ENCODE results near the gene RNF141.

Gene RNF141

GRCh38 chr11:10484461-10485180, 56.4 kb downstream of the RNF141 start:
- no peak for TF ChIP-seq CTCF (IDR thresholded peaks at IDR 0.05; ENCODE audit: low read length, missing control alignments)
- no peak for DNase-seq (ENCODE audit: low read depth)
- H3K4me3 ChIP-seq (replicated peaks; ENCODE audit: low read depth, low read length), result no peak overlapping the region

GRCh38 chr11:10483584-10483983, 57.4 kb downstream of the RNF141 start:
- TF ChIP-seq CTCF (IDR thresholded peaks at IDR 0.05; ENCODE audit: low read length, missing control alignments), result no peak
- no peak overlapping the region for H3K4me3 ChIP-seq (replicated peaks; ENCODE audit: low read depth, low read length)
- no peak for DNase-seq (ENCODE audit: low read depth)

GRCh38 chr11:10483174-10483573, 57.8 kb downstream of the RNF141 start:
- no peak for DNase-seq (ENCODE audit: low read depth)
- no peak overlapping the region for H3K4me3 ChIP-seq (replicated peaks; ENCODE audit: low read depth, low read length)
- TF ChIP-seq CTCF (IDR thresholded peaks at IDR 0.05; ENCODE audit: low read length, missing control alignments), result no peak

- DNase-seq (ENCODE audit: low read depth), result no peak
- TF ChIP-seq CTCF (IDR thresholded peaks at IDR 0.05; ENCODE audit: low read length, missing control alignments), result no peak
- H3K4me3 ChIP-seq (replicated peaks; ENCODE audit: low read depth, low read length), result no peak overlapping the region
Measured at GRCh38 chr11:10481560-10482349, 59.2 kb downstream of the RNF141 start.

- TF ChIP-seq CTCF (IDR thresholded peaks at IDR 0.05; ENCODE audit: low read length, missing control alignments), result no peak
- no peak for DNase-seq (ENCODE audit: low read depth)
Measured at GRCh38 chr11:10480760-10481159, 60.2 kb downstream of the RNF141 start.

GRCh38 chr11:10480026-10480425, 61.0 kb downstream of the RNF141 start:
- TF ChIP-seq CTCF (IDR thresholded peaks at IDR 0.05; ENCODE audit: low read length, missing control alignments), result no peak
- H3K4me3 ChIP-seq (replicated peaks; ENCODE audit: low read depth, low read length), result no peak overlapping the region
- DNase-seq (ENCODE audit: low read depth), result no peak

More at GRCh38 chr11:10480760-10481159, 60.2 kb downstream of the RNF141 start:
- no peak overlapping the region for H3K4me3 ChIP-seq (replicated peaks; ENCODE audit: low read depth, low read length)
